HepG2 (cell line): Measurements from ENCODE around the gene SSH3. TPM values are rescaled to one million over a fixed set of nuclear protein-coding genes. Genes with fewer than 3 reads are reported as not detected.

Experiments used
- ATF1 ChIP-seq: IDR thresholded peaks from 2 replicates; pipeline ENCODE4 v1.6.1; 2016; ENCODE audit warnings: mild to moderate bottlenecking, control low read depth
- BCL6 ChIP-seq: IDR thresholded peaks from 2 replicates; pipeline ENCODE4 v1.6.1; 2016; ENCODE audit warnings: missing genetic modification reagents, missing compliant biosample characterization
- CEBPB ChIP-seq: IDR thresholded peaks from 2 replicates; pipeline ENCODE4 v1.6.1; 2011; ENCODE audit warnings: low read depth, low read length, improper control_type of control experiment, borderline replicate concordance
- GLI4 ChIP-seq: sonication (generic); formaldehyde crosslinking; IDR thresholded peaks from 2 replicates; pipeline ENCODE4 v1.5.1; 2020; ENCODE audit warnings: missing genetic modification reagents, mild to moderate bottlenecking, moderate library complexity, borderline replicate concordance
- LCORL ChIP-seq, 2 experiments: fragments of 450-650 bp in 1 of 2; sonication (generic) in 1 of 2; formaldehyde crosslinking in 1 of 2; IDR thresholded peaks; 2 replicates each; pipeline versions ENCODE4 v1.5.0 to v1.6.1; 2017 to 2020; ENCODE audit warnings: antibody characterized with exemption in 1 of 2, missing genetic modification reagents in 1 of 2
- ZNF205 ChIP-seq: IDR thresholded peaks from 2 replicates; pipeline ENCODE4 v1.6.1; 2018; ENCODE audit warnings: missing biosample characterization, missing genetic modification reagents
- ZNF234 ChIP-seq: sonication (generic); formaldehyde crosslinking; conservative IDR thresholded peaks from 2 replicates; pipeline ENCODE4 v1.5.1; 2020; ENCODE audit warnings: mild to moderate bottlenecking, missing genetic modification reagents
- ZNF7 ChIP-seq: IDR thresholded peaks from 2 replicates; pipeline ENCODE4 v1.6.1; 2016; ENCODE audit warnings: missing biosample characterization, missing genetic modification reagents
- ZNF761 ChIP-seq: sonication (generic); formaldehyde crosslinking; conservative IDR thresholded peaks from 2 replicates; pipeline ENCODE4 v1.4.0; 2020; ENCODE audit warnings: mild to moderate bottlenecking, missing genetic modification reagents
- polyA plus RNA-seq, 8 experiments: library from polyadenylated mRNA; depleted of rRNA in 3 of 8; stranded (reverse) in 7 of 8; unstranded in 1 of 8; fragments of >200 nt; fragmentation: Illumina TruSeq in 4 of 8; extraction: Trizol in 4 of 8; gene quantifications; 2 replicates each; pipeline versions ENCODE4 v1.2.1 to v1.2.3, GENCODE V29; 2011 to 2016; ENCODE audit warnings: low read depth in 4 of 8, missing spikeins in 1 of 8, mixed read lengths in 1 of 8; ENCODE audit not compliant: insufficient read depth in 1 of 8
- total RNA-seq, 5 experiments: library from RNA; depleted of rRNA; stranded (reverse); fragments of >200 nt; fragmentation: Illumina TruSeq; extraction: Trizol; gene quantifications; 2 replicates each; pipeline ENCODE4 v1.2.3, GENCODE V29; 2016; ENCODE audit warnings: low read depth in 1 of 5
- TF ChIP-seq, protein P1 (sequence below): sonication (generic); formaldehyde crosslinking; IDR thresholded peaks from 2 replicates; pipeline ENCODE4 v1.5.0; 2020; ENCODE audit warnings: missing genetic modification reagents
- TF ChIP-seq, protein P2 (sequence below): sonication (generic); formaldehyde crosslinking; IDR thresholded peaks from 2 replicates; pipeline ENCODE4 v1.4.0; 2020; ENCODE audit warnings: missing genetic modification reagents
- TF ChIP-seq, protein P3 (sequence below): sonication (generic); formaldehyde crosslinking; IDR thresholded peaks from 2 replicates; pipeline ENCODE4 v1.8.0; 2022; ENCODE audit warnings: mild to moderate bottlenecking, missing genetic modification reagents, borderline replicate concordance
- TF ChIP-seq, protein P4 (sequence below): sonication (generic); formaldehyde crosslinking; IDR thresholded peaks from 2 replicates; pipeline ENCODE4 v1.5.0; 2020; ENCODE audit warnings: missing genetic modification reagents, mild to moderate bottlenecking, borderline replicate concordance
- TF ChIP-seq, protein P5 (sequence below): sonication (generic); formaldehyde crosslinking; IDR thresholded peaks from 2 replicates; pipeline ENCODE4 v1.5.1; 2020; ENCODE audit warnings: mild to moderate bottlenecking, missing genetic modification reagents, moderate library complexity

The SSH3 gene
- total and polyA plus RNA-seq, 2 of the 13 experiments (the other 11 are each of a cell fraction or from before 2014, with no cell fraction given) = 12.4 to 18.8 TPM

DNA sequence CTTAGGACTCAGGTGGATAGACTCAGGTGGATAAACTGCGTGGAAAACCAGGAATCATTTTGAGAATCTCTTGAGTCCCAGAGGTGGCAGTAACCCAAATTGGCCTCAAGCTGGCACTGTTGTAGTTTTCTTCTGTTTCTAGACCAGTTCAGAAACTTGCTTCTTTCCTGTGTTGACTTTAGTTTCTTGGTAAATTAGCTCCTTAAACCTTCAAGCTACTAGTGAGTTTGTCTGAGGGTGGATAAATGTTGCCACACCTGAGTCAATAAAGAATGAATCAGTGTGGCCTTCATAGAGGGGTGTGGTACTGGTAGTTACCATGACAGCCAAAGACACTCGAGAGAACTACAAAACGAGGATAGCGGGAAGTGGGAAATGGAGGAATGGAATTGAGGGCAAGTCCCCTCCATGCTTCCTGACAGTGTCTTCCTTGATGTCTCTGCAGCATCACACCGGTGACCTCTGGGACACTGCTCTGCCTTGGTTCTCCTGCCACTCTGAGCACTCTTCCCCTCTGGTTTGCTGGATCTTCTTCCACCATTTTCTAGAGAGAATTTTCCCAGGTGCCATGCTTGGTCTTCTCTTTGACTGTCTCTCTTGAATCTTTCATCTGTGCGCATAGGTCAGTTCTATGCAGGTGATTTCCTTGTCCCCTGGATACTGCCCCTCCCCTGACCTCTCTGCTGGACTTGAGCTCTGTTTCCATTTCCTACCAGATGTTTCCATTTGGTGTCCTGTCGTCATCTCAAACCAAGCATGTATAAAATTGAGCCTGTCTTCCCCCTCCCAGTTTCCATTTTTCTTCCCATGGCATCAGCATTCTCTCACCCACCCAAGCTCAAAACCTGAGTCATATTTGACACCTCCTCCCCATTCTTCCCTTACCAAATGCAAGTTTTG lies 42.8 kb downstream of the SSH3 start (continued):
- TF ChIP-seq, protein P1, sequence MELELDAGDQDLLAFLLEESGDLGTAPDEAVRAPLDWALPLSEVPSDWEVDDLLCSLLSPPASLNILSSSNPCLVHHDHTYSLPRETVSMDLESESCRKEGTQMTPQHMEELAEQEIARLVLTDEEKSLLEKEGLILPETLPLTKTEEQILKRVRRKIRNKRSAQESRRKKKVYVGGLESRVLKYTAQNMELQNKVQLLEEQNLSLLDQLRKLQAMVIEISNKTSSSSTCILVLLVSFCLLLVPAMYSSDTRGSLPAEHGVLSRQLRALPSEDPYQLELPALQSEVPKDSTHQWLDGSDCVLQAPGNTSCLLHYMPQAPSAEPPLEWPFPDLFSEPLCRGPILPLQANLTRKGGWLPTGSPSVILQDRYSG (CRISPR knock-in tag) = no peak
- no peak for TF ChIP-seq ATF1 (CRISPR knock-in tag)
- TF ChIP-seq, protein P2, sequence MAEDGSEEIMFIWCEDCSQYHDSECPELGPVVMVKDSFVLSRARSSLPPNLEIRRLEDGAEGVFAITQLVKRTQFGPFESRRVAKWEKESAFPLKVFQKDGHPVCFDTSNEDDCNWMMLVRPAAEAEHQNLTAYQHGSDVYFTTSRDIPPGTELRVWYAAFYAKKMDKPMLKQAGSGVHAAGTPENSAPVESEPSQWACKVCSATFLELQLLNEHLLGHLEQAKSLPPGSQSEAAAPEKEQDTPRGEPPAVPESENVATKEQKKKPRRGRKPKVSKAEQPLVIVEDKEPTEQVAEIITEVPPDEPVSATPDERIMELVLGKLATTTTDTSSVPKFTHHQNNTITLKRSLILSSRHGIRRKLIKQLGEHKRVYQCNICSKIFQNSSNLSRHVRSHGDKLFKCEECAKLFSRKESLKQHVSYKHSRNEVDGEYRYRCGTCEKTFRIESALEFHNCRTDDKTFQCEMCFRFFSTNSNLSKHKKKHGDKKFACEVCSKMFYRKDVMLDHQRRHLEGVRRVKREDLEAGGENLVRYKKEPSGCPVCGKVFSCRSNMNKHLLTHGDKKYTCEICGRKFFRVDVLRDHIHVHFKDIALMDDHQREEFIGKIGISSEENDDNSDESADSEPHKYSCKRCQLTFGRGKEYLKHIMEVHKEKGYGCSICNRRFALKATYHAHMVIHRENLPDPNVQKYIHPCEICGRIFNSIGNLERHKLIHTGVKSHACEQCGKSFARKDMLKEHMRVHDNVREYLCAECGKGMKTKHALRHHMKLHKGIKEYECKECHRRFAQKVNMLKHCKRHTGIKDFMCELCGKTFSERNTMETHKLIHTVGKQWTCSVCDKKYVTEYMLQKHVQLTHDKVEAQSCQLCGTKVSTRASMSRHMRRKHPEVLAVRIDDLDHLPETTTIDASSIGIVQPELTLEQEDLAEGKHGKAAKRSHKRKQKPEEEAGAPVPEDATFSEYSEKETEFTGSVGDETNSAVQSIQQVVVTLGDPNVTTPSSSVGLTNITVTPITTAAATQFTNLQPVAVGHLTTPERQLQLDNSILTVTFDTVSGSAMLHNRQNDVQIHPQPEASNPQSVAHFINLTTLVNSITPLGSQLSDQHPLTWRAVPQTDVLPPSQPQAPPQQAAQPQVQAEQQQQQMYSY (CRISPR knock-in tag) = peak; percentile 91
- no peak for TF ChIP-seq ZNF761 (CRISPR knock-in tag)
- TF ChIP-seq, protein P3, sequence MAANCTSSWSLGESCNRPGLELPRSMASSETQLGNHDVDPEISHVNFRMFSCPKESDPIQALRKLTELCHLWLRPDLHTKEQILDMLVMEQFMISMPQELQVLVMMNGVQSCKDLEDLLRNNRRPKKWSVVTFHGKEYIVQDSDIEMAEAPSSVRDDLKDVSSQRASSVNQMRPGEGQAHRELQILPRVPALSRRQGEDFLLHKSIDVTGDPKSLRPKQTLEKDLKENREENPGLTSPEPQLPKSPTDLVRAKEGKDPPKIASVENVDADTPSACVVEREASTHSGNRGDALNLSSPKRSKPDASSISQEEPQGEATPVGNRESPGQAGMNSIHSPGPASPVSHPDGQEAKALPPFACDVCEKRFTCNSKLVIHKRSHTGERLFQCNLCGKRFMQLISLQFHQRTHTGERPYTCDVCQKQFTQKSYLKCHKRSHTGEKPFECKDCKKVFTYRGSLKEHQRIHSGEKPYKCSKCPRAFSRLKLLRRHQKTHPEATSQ = no peak
- TF ChIP-seq CEBPB = peak; percentile 68
- TF ChIP-seq, protein P4, sequence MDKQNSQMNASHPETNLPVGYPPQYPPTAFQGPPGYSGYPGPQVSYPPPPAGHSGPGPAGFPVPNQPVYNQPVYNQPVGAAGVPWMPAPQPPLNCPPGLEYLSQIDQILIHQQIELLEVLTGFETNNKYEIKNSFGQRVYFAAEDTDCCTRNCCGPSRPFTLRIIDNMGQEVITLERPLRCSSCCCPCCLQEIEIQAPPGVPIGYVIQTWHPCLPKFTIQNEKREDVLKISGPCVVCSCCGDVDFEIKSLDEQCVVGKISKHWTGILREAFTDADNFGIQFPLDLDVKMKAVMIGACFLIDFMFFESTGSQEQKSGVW (CRISPR knock-in tag) = no peak
- TF ChIP-seq ZNF7 (CRISPR knock-in tag) = no peak
- no peak for TF ChIP-seq GLI4 (CRISPR knock-in tag)
- TF ChIP-seq ZNF205 (CRISPR knock-in tag) = no peak
- no peak for TF ChIP-seq LCORL (IDR thresholded peaks at IDR 0.05)
- no peak for TF ChIP-seq LCORL (CRISPR knock-in tag; IDR thresholded peaks at IDR 0.05)
- TF ChIP-seq ZNF234 (CRISPR knock-in tag) = no peak
- no peak for TF ChIP-seq BCL6 (CRISPR knock-in tag)
- TF ChIP-seq, protein P5, sequence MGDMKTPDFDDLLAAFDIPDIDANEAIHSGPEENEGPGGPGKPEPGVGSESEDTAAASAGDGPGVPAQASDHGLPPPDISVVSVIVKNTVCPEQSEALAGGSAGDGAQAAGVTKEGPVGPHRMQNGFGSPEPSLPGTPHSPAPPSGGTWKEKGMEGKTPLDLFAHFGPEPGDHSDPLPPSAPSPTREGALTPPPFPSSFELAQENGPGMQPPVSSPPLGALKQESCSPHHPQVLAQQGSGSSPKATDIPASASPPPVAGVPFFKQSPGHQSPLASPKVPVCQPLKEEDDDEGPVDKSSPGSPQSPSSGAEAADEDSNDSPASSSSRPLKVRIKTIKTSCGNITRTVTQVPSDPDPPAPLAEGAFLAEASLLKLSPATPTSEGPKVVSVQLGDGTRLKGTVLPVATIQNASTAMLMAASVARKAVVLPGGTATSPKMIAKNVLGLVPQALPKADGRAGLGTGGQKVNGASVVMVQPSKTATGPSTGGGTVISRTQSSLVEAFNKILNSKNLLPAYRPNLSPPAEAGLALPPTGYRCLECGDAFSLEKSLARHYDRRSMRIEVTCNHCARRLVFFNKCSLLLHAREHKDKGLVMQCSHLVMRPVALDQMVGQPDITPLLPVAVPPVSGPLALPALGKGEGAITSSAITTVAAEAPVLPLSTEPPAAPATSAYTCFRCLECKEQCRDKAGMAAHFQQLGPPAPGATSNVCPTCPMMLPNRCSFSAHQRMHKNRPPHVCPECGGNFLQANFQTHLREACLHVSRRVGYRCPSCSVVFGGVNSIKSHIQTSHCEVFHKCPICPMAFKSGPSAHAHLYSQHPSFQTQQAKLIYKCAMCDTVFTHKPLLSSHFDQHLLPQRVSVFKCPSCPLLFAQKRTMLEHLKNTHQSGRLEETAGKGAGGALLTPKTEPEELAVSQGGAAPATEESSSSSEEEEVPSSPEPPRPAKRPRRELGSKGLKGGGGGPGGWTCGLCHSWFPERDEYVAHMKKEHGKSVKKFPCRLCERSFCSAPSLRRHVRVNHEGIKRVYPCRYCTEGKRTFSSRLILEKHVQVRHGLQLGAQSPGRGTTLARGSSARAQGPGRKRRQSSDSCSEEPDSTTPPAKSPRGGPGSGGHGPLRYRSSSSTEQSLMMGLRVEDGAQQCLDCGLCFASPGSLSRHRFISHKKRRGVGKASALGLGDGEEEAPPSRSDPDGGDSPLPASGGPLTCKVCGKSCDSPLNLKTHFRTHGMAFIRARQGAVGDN (CRISPR knock-in tag) = no peak
